Umbilical cord (tissue), 2 donors: ENCODE measurements around the gene BMP7. TPM values are rescaled to one million over a fixed set of nuclear protein-coding genes. Genes with fewer than 3 reads are reported as not detected.
A peak's percentile ranks its signal among the peaks of the same experiment; 100 is the strongest.

Experiments used
- DNase-seq: peaks from one replicate; pipeline ENCODE4 v3.0.0-alpha.2; 2015; ENCODE audit warnings: low spot score
- total RNA-seq: library from RNA; depleted of rRNA; stranded (reverse); fragments of >200 nt; gene quantifications from one replicate; pipeline ENCODE4 v1.2.3, GENCODE V29; 2014; ENCODE audit warnings: low replicate concordance; ENCODE audit not compliant: insufficient read depth

BMP7 gene
- total RNA-seq, 1 donor from 2014 or later = 17.1 TPM

GRCh38 chr20:57231161-57231560, 35.3 kb downstream of the BMP7 start:
- DNase-seq = no peak

- DNase-seq = no peak
These were observed 36.2 kb downstream of the BMP7 start for GRCh38 chr20:57230247-57230646.

DNA sequence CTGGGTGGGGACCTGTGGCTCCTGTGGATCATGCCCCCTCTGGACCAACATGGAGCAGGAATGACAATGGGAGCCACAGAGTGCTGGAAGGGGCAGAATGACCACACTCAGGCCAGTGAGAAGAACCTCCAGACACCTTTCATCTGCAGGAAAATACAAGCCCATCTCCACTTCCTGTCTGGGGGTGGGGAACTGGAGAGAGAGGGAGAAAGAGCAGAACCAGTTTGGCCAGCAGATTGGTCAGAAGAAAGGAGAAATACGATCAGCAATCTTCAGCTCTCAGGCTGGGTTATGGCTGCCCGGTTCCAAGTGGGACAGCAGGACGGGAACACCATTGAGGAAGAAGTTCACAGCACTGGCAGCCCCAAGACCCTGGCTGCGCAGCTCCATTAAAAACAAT, 37.0 kb downstream of the BMP7 start:
- no peak for DNase-seq

DNA sequence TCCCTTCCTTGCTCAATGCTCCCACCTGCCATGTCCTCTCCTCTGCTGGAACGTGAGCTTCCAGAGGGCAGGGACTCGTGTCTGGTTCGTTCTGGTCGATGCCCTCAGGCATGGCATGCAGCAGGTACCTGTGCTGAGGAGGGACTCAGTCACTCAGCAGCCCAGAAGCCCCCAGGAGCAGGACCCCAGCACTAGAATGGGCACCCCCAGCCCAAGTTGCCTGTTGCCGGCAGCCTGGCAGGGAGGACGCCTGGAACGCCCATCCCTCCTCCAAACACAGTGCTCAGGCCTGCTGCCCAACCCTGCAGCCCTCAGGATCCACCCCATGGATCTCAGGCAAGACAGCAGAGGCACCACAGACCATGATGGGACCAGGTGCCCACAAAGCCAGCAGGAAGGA, 40.6 kb downstream of the BMP7 start:
- DNase-seq = no peak

DNA sequence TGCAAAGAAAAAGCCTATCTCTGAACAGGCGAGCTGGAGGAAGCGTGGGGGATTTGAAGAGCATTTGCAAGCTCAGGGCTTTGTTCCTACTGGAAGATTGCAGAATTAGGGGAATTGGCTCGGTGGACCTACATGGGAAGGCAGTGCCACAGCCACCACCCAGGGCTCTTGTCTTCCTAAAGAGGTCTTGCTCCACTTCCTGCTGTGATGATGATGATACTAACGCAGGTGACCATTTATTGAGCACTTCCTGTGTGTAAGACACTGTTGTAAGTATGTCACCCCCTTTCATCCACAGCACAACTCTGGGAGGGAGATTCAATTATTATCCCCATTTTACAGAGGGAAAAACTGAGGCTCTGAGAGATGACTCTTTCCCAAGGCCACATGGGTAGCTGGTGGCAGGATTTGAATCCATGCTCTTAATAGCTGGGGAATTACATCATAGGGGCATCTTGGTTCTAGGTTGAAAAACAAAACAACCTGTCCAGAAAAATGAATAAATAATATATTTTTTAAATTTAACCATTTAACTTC, 41.2 kb downstream of the BMP7 start:
- DNase-seq = no peak

DNA sequence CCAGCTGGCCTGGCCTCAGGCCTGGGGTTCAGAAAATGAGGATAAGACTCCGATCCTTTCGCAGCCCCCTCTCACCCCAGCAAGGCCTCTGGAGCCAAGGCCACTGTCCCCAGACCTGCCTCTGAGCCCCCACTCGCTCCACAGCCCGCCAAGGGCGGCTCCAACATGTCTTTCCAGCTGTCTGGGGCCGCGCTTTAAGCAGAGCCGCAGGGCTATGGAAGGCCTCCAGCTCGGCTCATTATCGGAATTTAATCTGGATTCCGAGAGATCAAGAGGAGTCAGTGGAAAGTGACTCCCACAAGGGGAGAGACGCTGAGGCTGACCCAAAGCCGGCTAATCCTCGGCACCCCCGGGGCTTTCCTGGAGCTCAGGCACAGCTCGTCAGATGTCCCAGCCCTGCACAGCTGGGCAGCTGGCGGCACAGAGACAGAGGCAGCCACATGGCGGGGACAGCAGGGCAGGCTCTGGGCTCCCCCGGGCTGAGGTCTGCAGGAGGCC, 41.8 kb downstream of the BMP7 start:
- peak; percentile 90 for DNase-seq

GRCh38 chr20:57223648-57224489, 42.6 kb downstream of the BMP7 start:
- DNase-seq = peak; percentile 48

DNA sequence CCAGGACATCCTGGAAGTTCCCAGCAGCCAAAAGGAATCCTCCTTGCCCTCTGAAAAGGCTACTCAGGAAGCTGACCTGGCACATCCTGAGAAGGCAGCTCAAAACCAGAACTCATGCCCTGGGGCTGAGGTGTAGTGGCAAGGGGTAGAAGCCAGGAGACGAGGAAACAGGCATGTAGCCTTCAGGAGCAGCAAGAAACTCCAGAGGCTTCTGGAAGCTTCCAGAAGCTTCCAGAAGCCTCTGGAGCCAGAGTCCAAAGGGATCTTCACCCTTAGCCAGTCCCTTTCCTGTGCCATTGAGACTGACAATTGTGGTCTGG, 43.9 kb downstream of the BMP7 start:
- no peak for DNase-seq

DNA sequence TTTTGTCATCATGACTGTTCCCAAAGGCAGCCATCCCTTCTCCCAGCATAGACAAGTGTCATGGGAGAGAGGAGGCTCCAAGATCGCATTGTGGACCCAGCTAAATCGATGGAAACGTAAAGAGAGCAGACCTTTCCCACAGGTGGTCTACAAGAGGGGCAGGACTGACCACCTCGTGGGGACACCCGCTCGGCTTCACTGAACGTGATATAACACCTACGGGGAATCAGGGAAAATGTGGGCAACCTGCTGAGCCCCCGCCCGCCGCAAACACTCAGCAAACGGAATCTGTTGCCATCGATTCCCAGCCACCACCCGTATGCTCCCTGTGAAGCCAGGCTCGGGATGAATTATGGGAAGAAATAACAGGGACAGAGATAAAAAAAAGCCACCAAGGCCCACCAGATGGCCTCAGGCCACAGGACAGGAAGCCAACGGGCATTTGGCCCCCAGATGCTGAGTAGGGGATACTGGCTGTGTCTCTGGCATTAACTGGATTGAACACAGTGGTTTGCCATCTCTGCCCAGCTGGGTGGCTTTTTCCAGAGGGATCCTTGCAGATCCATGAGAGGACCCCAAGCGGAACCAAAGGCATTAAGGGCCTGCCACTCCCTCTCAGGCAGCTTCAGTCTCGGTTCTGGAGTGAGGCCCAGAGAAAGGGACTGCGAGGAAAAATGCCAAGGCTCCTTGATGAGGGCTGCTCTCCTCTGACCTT, 44.4 kb downstream of the BMP7 start:
- no peak for DNase-seq

DNA sequence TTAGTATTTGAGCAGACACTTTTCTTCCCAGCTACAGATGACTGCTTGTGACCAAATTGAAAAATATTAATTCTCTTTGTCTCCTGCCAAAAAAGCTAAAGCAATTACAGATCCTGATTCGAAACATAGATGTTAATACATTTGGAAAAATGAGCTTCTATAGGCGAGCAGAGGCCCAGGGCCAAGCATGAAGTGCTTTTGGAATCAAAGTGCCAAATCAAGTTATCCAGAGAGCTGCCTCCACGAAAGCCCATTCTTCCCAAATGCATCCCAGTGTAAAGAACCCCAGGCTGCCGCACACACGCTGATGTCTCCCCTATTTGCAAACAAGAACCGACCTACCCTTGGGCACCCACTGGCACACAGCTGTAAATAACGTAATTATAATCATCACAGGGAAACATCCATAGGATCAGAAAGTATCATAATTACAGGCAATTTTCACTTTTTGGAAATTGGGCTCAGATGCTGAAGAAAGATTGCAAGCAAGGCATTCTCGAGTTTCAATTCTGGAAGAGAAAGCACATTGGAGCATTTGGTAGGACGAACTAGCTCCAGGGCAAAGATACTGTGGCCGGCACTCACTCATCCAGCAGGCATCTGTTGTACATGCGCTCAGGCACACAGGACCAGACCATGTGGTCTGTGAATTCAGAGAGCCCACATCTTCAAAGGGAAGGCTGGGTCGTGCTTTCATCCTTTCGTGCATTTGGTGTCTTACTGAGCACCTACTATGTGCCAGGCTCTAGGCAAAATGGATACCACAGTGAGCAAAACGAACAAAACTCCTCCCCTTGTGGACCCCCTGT, 45.9 kb downstream of the BMP7 start:
- no peak for DNase-seq

- DNase-seq = no peak
These were observed 47.3 kb downstream of the BMP7 start for GRCh38 chr20:57219071-57219677.

DNA sequence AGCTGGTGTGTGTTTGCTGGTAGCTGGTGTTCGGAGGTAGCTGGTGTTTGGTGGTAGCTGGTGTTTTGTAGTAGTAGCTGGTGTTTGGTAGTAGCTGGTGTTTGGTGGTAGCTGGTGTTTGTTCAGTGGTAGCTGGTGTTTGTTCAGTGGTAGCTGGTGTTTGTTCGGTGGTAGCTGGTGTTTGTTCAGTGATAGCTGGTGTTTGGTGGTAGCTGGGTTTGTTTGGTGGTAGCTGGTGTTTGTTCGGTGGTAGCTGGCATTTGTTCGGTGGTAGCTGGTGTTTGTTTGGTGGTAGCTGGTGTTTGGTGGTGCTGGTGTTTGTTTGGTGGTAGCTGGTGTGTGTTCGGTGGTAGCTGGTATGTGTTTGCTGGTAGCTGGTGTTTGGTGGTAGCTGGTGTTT, 48.0 kb downstream of the BMP7 start:
- no peak for DNase-seq

DNA sequence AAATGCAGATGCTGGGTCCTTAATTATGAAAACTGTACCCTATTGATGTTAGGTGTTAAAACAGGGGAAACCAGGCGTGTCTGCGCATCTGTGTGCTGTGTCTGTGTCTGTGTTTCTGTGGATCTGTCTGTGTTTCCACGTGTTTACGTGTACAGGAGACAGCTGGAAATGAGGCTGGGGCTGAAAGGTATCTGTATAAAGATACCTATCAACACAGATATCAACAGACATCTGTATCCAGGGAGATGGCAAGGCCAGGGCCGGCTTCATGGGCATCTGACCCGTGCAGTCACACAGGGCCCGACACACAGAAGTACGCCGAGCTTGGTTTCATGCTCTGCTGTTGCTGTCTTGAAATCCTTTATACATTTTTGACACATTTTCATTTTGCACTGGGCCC, 48.6 kb downstream of the BMP7 start:
- no peak for DNase-seq

DNA sequence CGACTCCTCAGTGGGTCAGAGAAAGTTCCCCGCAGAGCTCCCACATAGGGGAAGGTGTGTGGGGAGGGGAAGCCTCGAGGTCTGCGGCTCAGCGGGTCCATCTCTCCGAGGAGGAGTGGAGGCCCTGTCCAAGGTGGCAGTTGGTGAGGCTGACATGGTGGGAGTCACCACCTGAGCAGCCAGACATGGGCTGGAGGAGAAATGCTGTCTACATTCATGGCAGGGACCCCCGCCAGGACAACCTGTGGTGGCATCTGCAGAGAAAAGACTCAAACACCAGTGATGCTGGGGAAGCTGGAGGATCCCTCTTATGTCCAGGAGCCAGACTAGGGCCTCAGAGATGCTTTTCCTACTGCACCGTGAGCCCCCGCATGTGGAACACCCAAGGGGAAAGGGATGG, 49.8 kb downstream of the BMP7 start:
- DNase-seq = no peak

GRCh38 chr20:57215826-57216471, 50.5 kb downstream of the BMP7 start:
- DNase-seq = no peak

DNA sequence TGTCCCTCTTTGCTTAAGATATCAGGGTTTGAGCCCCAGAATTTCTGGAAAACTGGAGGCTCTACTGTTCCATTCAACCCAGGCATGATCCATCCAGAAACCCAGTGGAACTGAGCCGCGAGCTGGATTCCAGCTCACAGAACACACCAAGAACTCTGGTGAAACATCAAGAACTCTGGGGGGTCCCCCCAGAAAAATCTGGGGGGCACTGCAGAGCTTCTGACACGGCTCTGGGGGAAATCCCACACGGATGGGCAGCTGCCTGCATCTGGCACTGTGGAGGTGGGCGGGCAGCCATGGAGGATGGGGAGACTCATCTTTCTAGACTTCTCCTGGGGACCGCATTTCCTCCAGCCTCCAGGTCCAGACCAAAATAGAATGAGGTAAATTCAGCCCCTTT, 51.0 kb downstream of the BMP7 start:
- DNase-seq = no peak

DNA sequence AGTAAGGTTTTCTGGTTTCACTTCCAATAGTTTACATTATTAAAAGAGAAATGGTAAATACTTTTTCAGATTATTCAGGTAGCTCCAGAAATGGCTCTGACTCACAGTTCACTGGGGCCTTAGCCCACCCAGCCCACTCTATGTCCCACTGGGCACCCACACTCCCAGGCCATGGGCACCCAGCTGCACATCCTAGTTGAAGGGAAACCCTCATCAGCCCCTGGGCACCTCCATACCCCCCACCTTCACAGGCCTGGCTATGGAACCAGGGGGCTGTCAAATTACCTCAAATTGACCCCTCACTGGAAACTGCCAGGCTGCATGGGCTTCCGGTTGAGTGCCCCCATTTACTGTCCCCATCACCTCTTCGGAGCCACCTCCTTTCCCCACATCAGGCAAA, 51.5 kb downstream of the BMP7 start:
- DNase-seq = no peak

- no peak for DNase-seq
These were observed 52.0 kb downstream of the BMP7 start for GRCh38 chr20:57214427-57214826.

- no peak for DNase-seq
These were observed 52.5 kb downstream of the BMP7 start for GRCh38 chr20:57213924-57214323.

DNA sequence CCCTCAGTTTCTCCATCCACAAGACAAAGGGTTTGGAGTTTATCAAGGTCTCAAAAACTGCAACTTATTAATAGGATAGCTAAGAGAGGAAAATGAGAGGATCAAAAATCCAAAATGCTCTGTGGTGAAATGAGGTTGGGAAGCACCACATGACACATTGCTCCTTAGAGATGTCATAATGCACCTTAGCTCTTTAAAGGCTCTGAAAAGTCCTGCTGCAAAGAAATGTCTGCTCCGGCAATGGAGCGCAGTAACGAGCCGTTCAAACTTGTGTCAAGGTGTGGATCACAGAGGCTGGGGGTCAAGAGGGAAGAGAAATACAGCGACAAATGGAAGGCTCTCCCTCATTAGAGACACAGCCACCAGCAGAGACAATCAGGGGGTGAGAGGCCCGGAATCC, 53.1 kb downstream of the BMP7 start:
- no peak for DNase-seq
